H9 (cell line): Measurements from ENCODE around the gene BDNF. TPM values are rescaled to one million over a fixed set of nuclear protein-coding genes. Genes with fewer than 3 reads are reported as not detected.

Experiments
- DNase-seq: peaks from one replicate; pipeline ENCODE4 v3.0.0-alpha.2; 2017
- H2AFZ ChIP-seq: one replicate; pipeline ENCODE4 v1.6.1; 2013; ENCODE audit warnings: mild to moderate bottlenecking, low read length, control low read depth, moderate library complexity
- H2AK5ac ChIP-seq: 2 replicates; pipeline ENCODE4 v1.6.1; 2013; ENCODE audit warnings: low read length, control low read depth, mixed read lengths; ENCODE audit not compliant: insufficient read length
- H2BK120ac ChIP-seq: one replicate; pipeline ENCODE4 v1.6.1; 2013; ENCODE audit warnings: low read depth, mild to moderate bottlenecking, low read length, control low read depth, inconsistent platforms; ENCODE audit not compliant: poor library complexity, severe bottlenecking
- H2BK12ac ChIP-seq: 2 replicates; pipeline ENCODE4 v1.6.1; 2013; ENCODE audit warnings: low read length, control low read depth, mixed read lengths, low read depth; ENCODE audit not compliant: insufficient read length
- H2BK15ac ChIP-seq: 2 replicates; pipeline ENCODE4 v1.6.1; 2013; ENCODE audit warnings: low read depth, low read length, control low read depth
- H2BK20ac ChIP-seq: one replicate; pipeline ENCODE4 v1.6.1; 2013; ENCODE audit warnings: low read depth, mild to moderate bottlenecking, low read length, control low read depth, inconsistent platforms; ENCODE audit not compliant: poor library complexity, severe bottlenecking
- H2BK5ac ChIP-seq: 2 replicates; pipeline ENCODE4 v1.6.1; 2013; ENCODE audit warnings: low read length, control low read depth, mixed read lengths; ENCODE audit not compliant: insufficient read length
- H3K14ac ChIP-seq: 2 replicates; pipeline ENCODE4 v1.6.1; 2013; ENCODE audit warnings: low read length, control low read depth; ENCODE audit not compliant: insufficient read depth
- H3K18ac ChIP-seq: 2 replicates; pipeline ENCODE4 v1.6.1; 2013; ENCODE audit warnings: low read depth, mild to moderate bottlenecking, mixed read lengths, low read length, control low read depth; ENCODE audit not compliant: insufficient read length
- H3K23ac ChIP-seq: 2 replicates; pipeline ENCODE4 v1.6.1; 2013; ENCODE audit warnings: low read length, control low read depth, mixed read lengths, low read depth; ENCODE audit not compliant: insufficient read length
- H3K23me2 ChIP-seq: 2 replicates; pipeline ENCODE4 v1.6.1; 2013; ENCODE audit warnings: low read depth, mild to moderate bottlenecking, mixed read lengths, low read length, control low read depth; ENCODE audit not compliant: insufficient read length, poor library complexity, severe bottlenecking
- H3K27ac ChIP-seq: 2 replicates; pipeline ENCODE4 v1.5.1; 2013; ENCODE audit warnings: low read length, control low read depth, mixed read lengths, low read depth; ENCODE audit not compliant: insufficient read length
- H3K27me3 ChIP-seq: 2 replicates; pipeline ENCODE4 v1.6.1; 2013; ENCODE audit warnings: low read length, control low read depth, inconsistent platforms; ENCODE audit not compliant: insufficient read depth
- H3K4ac ChIP-seq: 2 replicates; pipeline ENCODE4 v1.6.1; 2013; ENCODE audit warnings: low read depth, mild to moderate bottlenecking, control low read depth, inconsistent platforms, low read length, moderate library complexity
- H3K4me1 ChIP-seq: 2 replicates; pipeline ENCODE4 v1.6.1; 2013; ENCODE audit warnings: low read length, control low read depth, inconsistent platforms; ENCODE audit not compliant: insufficient read depth
- H3K4me2 ChIP-seq: 2 replicates; pipeline ENCODE4 v1.6.1; 2013; ENCODE audit warnings: low read length, control low read depth, mixed read lengths; ENCODE audit not compliant: insufficient read length, insufficient read depth
- H3K56ac ChIP-seq: 2 replicates; pipeline ENCODE4 v1.6.1; 2013; ENCODE audit warnings: low read depth, mild to moderate bottlenecking, mixed read lengths, low read length, control low read depth; ENCODE audit not compliant: insufficient read length
- H3K79me1 ChIP-seq: 2 replicates; pipeline ENCODE4 v1.6.1; 2013; ENCODE audit warnings: low read depth, mild to moderate bottlenecking, moderate library complexity, low read length, control low read depth, inconsistent platforms; ENCODE audit not compliant: insufficient read depth, poor library complexity, severe bottlenecking
- H3K79me2 ChIP-seq: 2 replicates; pipeline ENCODE4 v1.6.1; 2013; ENCODE audit warnings: low read length, control low read depth, inconsistent platforms; ENCODE audit not compliant: insufficient read depth
- H3K9ac ChIP-seq: 2 replicates; pipeline ENCODE4 v1.6.1; 2013; ENCODE audit warnings: low read length, control low read depth, mixed read lengths; ENCODE audit not compliant: insufficient read length; ENCODE audit errors: extremely low read depth
- H3K9me3 ChIP-seq: one replicate; pipeline ENCODE4 v1.6.1; 2013; ENCODE audit warnings: low read depth, low read length, inconsistent platforms; ENCODE audit not compliant: control insufficient read depth
- H3T11ph ChIP-seq: one replicate; pipeline ENCODE4 v1.6.1; 2013; ENCODE audit warnings: mild to moderate bottlenecking, low read length, control low read depth, inconsistent platforms
- H4K20me1 ChIP-seq: one replicate; pipeline ENCODE4 v1.6.1; 2013; ENCODE audit not compliant: control insufficient read depth, insufficient read length, insufficient read depth
- H4K5ac ChIP-seq: 2 replicates; pipeline ENCODE4 v1.6.1; 2013; ENCODE audit warnings: low read depth, mild to moderate bottlenecking, mixed read lengths, low read length, control low read depth; ENCODE audit not compliant: insufficient read length
- H4K8ac ChIP-seq: replicated peaks from 2 replicates; pipeline ENCODE4 v1.6.1; 2013; ENCODE audit warnings: low read length, control low read depth, mixed read lengths, low read depth; ENCODE audit not compliant: insufficient read length
- H4K91ac ChIP-seq: 2 replicates; pipeline ENCODE4 v1.6.1; 2013; ENCODE audit warnings: low read depth, mild to moderate bottlenecking, moderate library complexity, mixed read lengths, low read length, control low read depth; ENCODE audit not compliant: insufficient read length
- H3K27ac Mint-ChIP-seq, 3 experiments: 2 replicates in 2 of 3; 3 replicates in 1 of 3; pipeline ENCODE4 v1.8.0; 2020 to 2021; ENCODE audit warnings: mixed read lengths in 3 of 3, mild to moderate bottlenecking in 1 of 3, moderate library complexity in 1 of 3
- H3K27me3 Mint-ChIP-seq: 2 replicates; pipeline ENCODE4 v1.8.0; 2021; ENCODE audit warnings: low read depth, mild to moderate bottlenecking, moderate library complexity, mixed read lengths
- H3K36me3 Mint-ChIP-seq, 3 experiments: 2 replicates in 2 of 3; 3 replicates in 1 of 3; pipeline ENCODE4 v1.8.0; 2020 to 2021; ENCODE audit warnings: low read depth in 3 of 3, mixed read lengths in 3 of 3; ENCODE audit not compliant: insufficient read depth in 1 of 3
- H3K4me1 Mint-ChIP-seq, 2 experiments: 2 replicates each; pipeline ENCODE4 v1.8.0; 2020; ENCODE audit warnings: mixed read lengths in 2 of 2
- H3K4me3 Mint-ChIP-seq, 2 experiments: 2 replicates in 1 of 2; 3 replicates in 1 of 2; pipeline ENCODE4 v1.8.0; 2020 to 2021; ENCODE audit warnings: mild to moderate bottlenecking in 2 of 2, mixed read lengths in 2 of 2, moderate library complexity in 1 of 2
- H3K9me3 Mint-ChIP-seq, 2 experiments: 2 replicates in 1 of 2; 3 replicates in 1 of 2; pipeline ENCODE4 v1.8.0; 2020; ENCODE audit warnings: mild to moderate bottlenecking in 2 of 2, mixed read lengths in 2 of 2, moderate library complexity in 1 of 2
- WGBS: extraction: QIAGEN DNeasy Blood & Tissue Kit; methylation state at CpG from one replicate; pipeline ENCODE4 v1.1.7; 2013; ENCODE audit warnings: missing lambda C conversion rate, low lambda C conversion rate, mixed read lengths; ENCODE audit not compliant: insufficient read length; ENCODE audit errors: extremely low coverage; 5-methylcytosine and 5-hydroxymethylcytosine counted together
- total RNA-seq: library from RNA; stranded (reverse); gene quantifications from 2 replicates; pipeline ENCODE4 v1.2.1, GENCODE V29; 2021
- TF ChIP-seq, protein P1 (sequence below): fragments of 200-600 bp; sonication (generic); conservative IDR thresholded peaks from 3 replicates; pipeline ENCODE4 v1.8.0; 2021; ENCODE audit warnings: antibody characterized with exemption, mild to moderate bottlenecking

Gene BDNF
- total RNA-seq, 1 experiment from 2014 or later: 2.7 TPM

DNA sequence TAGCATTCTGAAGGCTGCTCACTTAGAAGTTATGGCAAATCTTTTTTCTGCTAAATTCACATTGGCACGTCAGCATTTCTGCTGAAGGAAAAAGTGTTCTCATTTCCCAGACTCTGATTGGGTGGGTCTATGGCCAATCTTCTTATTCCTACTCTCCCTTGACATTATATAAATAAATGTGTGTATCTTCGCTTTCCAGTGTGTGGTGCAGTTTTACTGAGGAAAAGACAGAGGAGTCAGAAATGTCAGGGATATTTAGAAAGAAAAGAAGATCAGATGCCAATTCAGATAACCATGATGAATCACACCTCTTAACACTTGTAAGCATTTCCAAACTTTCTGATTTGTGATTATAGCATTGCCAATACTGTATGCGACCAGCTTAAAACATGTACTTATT is 3.2 kb upstream of the BDNF start:
- Histone ChIP-seq H4K20me1 (no peaks in the 10 kb centered on the region), H3K27me3 (peaks cover 15% of the 10 kb centered on the region; the same call in 1 of the 2 replicates), H3K18ac (no peak overlapping the region), H2BK5ac (no peak overlapping the region), H2BK20ac (no peak overlapping the region), H4K8ac (no peak overlapping the region), H3K27ac (no peak overlapping the region), H3K4me2 (no peak overlapping the region), H2AK5ac (no peak overlapping the region), H3K79me1 (no peaks in the 10 kb centered on the region), H3K4ac (no peak overlapping the region), H2BK15ac (no peak overlapping the region), H3K56ac (no peak overlapping the region), H3K9ac (no peak overlapping the region), H3K23me2 (peaks cover 26% of the 10 kb centered on the region), H2AFZ (no peak overlapping the region), H3K23ac (no peak overlapping the region), H4K5ac (no peak overlapping the region), H3K4me1 (0 out of 2 replicates have a peak, but pooled peaks cover 2% of the 10 kb centered on the region), H2BK12ac (no peak overlapping the region), H3K14ac (no peak overlapping the region), H3T11ph (no peak overlapping the region), H4K91ac (no peak overlapping the region), H2BK120ac (no peak overlapping the region), H3K79me2 (no peaks in the 10 kb centered on the region), H3K9me3 (no peaks in the 10 kb centered on the region)
- TF ChIP-seq, protein P1, sequence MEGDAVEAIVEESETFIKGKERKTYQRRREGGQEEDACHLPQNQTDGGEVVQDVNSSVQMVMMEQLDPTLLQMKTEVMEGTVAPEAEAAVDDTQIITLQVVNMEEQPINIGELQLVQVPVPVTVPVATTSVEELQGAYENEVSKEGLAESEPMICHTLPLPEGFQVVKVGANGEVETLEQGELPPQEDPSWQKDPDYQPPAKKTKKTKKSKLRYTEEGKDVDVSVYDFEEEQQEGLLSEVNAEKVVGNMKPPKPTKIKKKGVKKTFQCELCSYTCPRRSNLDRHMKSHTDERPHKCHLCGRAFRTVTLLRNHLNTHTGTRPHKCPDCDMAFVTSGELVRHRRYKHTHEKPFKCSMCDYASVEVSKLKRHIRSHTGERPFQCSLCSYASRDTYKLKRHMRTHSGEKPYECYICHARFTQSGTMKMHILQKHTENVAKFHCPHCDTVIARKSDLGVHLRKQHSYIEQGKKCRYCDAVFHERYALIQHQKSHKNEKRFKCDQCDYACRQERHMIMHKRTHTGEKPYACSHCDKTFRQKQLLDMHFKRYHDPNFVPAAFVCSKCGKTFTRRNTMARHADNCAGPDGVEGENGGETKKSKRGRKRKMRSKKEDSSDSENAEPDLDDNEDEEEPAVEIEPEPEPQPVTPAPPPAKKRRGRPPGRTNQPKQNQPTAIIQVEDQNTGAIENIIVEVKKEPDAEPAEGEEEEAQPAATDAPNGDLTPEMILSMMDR: no peak
- WGBS: no CpG with 5 or more reads among the region's 3 CpGs
- Mint-ChIP-seq H3K4me1 (peaks cover 28 to 31% of the 10 kb centered on the region in 2 experiments), H3K36me3 (peaks cover 0 to 2% (median 0%) of the 10 kb centered on the region in 3 experiments; a peak in 1 of 7 replicates), H3K4me3 (no peak overlapping the region), H3K27me3 (peaks cover 43% of the 10 kb centered on the region), H3K9me3 (no peaks in the 10 kb centered on the region), H3K27ac (no peak overlapping the region)
- DNase-seq: no peak
